ENCODE measurements around the gene FAM229A. TPM values are rescaled to one million over a fixed set of nuclear protein-coding genes. Genes with fewer than 3 reads are reported as not detected.
"Not testable (repeated sequence)": the region's sequence is repeated elsewhere in the genome, so short reads cannot be mapped to it uniquely, and the experiment has no call there.

The FAM229A gene
- total and polyA plus RNA-seq, 4 donors = 1.1 to 15.5 (median 9.8) TPM

- Histone ChIP-seq H3K4me3 (ENCODE audit: low read depth, low read length) (peak overlapping the region; percentile 36), H3K36me3 (ENCODE audit: control insufficient read depth, insufficient read depth, low read length) (peaks cover 38% of the 10 kb centered on the region), H3K27me3 (ENCODE audit: control insufficient read depth, insufficient read depth, low read length) (no peaks in the 10 kb centered on the region), H3K27ac (ENCODE audit: low read depth, low read length) (no peak overlapping the region), H3K9me3 (ENCODE audit: control insufficient read depth, insufficient read depth, low read length) (no peaks in the 10 kb centered on the region), H3K4me1 (ENCODE audit: control insufficient read depth, insufficient read depth, low read length) (peaks cover 29% of the 10 kb centered on the region)
- peak in 3 of 6 donors; percentile 29 to 77 (median 67) for DNase-seq (ENCODE audit: low read depth in 4 of 6, low spot score in 6 of 6)
- WGBS (ENCODE audit: insufficient coverage) = 1% methylated on average over 86 of the region's 91 CpGs
Observed at GRCh38 chr1:32361674-32362473, 411 bp downstream of the FAM229A start.

DNA sequence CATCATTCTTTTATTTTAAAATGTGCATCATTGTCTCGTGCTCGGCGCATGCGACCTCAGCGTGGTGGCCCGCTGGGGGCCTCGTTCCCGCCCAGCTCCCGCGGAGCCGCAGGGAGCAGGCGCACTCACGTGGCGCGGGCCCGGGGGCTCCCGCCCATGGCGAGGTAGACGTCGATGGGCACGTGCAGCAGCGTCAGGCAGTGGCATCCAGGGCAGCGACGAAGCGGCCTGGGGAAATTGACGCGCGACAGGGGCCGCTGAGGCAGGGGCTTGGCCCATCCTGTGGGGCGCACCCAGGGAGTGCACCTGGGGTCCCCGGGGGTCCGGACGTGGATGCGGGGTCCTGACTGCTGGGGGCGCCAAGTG lies 994 bp downstream of the FAM229A start:
- Histone ChIP-seq H3K4me1 (ENCODE audit: control insufficient read depth, insufficient read depth, low read length) (peaks cover 29% of the 10 kb centered on the region), H3K27ac (ENCODE audit: low read depth, low read length) (no peak overlapping the region), H3K27me3 (ENCODE audit: control insufficient read depth, insufficient read depth, low read length) (no peaks in the 10 kb centered on the region), H3K36me3 (ENCODE audit: control insufficient read depth, insufficient read depth, low read length) (peaks cover 32% of the 10 kb centered on the region), H3K9me3 (ENCODE audit: control insufficient read depth, insufficient read depth, low read length) (no peaks in the 10 kb centered on the region), H3K4me3 (ENCODE audit: low read depth, low read length) (no peak overlapping the region)
- peak in 1 of 6 donors; percentile 54 for DNase-seq (ENCODE audit: low read depth in 4 of 6, low spot score in 6 of 6)
- 24% methylated on average over 35 of the region's 35 CpGs for WGBS (ENCODE audit: insufficient coverage)

DNA sequence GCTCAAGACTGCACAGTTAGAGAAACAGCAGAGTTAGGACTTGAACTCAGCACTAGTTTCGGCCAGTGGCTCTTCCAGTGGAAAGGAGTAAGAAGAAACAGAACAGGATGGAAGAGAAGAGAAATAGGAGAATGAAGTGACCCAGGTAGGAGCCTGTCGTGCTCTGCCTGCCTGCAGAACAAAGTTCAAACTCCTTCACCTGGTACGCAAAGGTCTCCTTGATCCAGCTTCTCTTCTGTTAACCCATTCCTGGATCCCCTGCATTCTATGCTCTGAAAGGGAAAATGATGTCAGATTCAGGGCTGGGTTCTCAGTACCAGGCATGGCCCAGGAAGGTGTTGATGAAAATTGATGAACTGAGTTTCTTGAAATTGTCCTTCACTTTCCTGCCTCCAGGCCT lies 3.9 kb downstream of the FAM229A start:
- no peak overlapping the region for H3K27ac ChIP-seq (ENCODE audit: low read depth, low read length)
- H3K36me3 ChIP-seq (ENCODE audit: control insufficient read depth, insufficient read depth, low read length) = peaks cover 16% of the 10 kb centered on the region
- 100% methylated on average over 1 of the region's 3 CpGs for WGBS (ENCODE audit: insufficient coverage)
- H3K4me3 ChIP-seq (ENCODE audit: low read depth, low read length) = no peak overlapping the region
- no peaks in the 10 kb centered on the region for H3K9me3 ChIP-seq (ENCODE audit: control insufficient read depth, insufficient read depth, low read length)
- DNase-seq (ENCODE audit: low read depth in 4 of 6, low spot score in 6 of 6) = no peak
- H3K27me3 ChIP-seq (ENCODE audit: control insufficient read depth, insufficient read depth, low read length) = no peaks in the 10 kb centered on the region
- H3K4me1 ChIP-seq (ENCODE audit: control insufficient read depth, insufficient read depth, low read length) = peaks cover 38% of the 10 kb centered on the region

GRCh38 chr1:32357614-32358013 lies 4.7 kb downstream of the FAM229A start:
- Histone ChIP-seq H3K4me1 (ENCODE audit: control insufficient read depth, insufficient read depth, low read length) (peaks cover 41% of the 10 kb centered on the region), H3K4me3 (ENCODE audit: low read depth, low read length) (no peak overlapping the region), H3K27ac (ENCODE audit: low read depth, low read length) (no peak overlapping the region)

GRCh38 chr1:32356478-32356877 lies 5.8 kb downstream of the FAM229A start:
- Histone ChIP-seq H3K27ac (ENCODE audit: low read depth, low read length) (no peak overlapping the region), H3K27me3 (ENCODE audit: control insufficient read depth, insufficient read depth, low read length) (no peaks in the 10 kb centered on the region), H3K9me3 (ENCODE audit: control insufficient read depth, insufficient read depth, low read length) (no peaks in the 10 kb centered on the region), H3K4me3 (ENCODE audit: low read depth, low read length) (no peak overlapping the region), H3K36me3 (ENCODE audit: control insufficient read depth, insufficient read depth, low read length) (peaks cover 9% of the 10 kb centered on the region), H3K4me1 (ENCODE audit: control insufficient read depth, insufficient read depth, low read length) (peaks cover 40% of the 10 kb centered on the region)
- 100% methylated on average over 1 of the region's 1 CpG for WGBS (ENCODE audit: insufficient coverage)
- no peak for DNase-seq (ENCODE audit: low read depth in 4 of 6, low spot score in 6 of 6)

More at GRCh38 chr1:32357614-32358013, 4.7 kb downstream of the FAM229A start:
- DNase-seq (ENCODE audit: low read depth in 4 of 6, low spot score in 6 of 6) = peak in 2 of 6 donors; percentile 54 to 86
- Histone ChIP-seq H3K9me3 (ENCODE audit: control insufficient read depth, insufficient read depth, low read length) (no peaks in the 10 kb centered on the region), H3K36me3 (ENCODE audit: control insufficient read depth, insufficient read depth, low read length) (peaks cover 10% of the 10 kb centered on the region), H3K27me3 (ENCODE audit: control insufficient read depth, insufficient read depth, low read length) (no peaks in the 10 kb centered on the region)
- WGBS (ENCODE audit: insufficient coverage) = no CpG with 5 or more reads among the region's 6 CpGs

- not testable (repeated sequence) for H3K9me3 ChIP-seq (ENCODE audit: control insufficient read depth, insufficient read depth, low read length); H3K4me3 ChIP-seq (ENCODE audit: low read depth, low read length); H3K27ac ChIP-seq (ENCODE audit: low read depth, low read length); H3K27me3 ChIP-seq (ENCODE audit: control insufficient read depth, insufficient read depth, low read length); H3K36me3 ChIP-seq (ENCODE audit: control insufficient read depth, insufficient read depth, low read length); DNase-seq (ENCODE audit: low read depth in 4 of 6, low spot score in 6 of 6)
- H3K4me1 ChIP-seq (ENCODE audit: control insufficient read depth, insufficient read depth, low read length) = peaks cover 37% of the 10 kb centered on the region
- 89% methylated on average over 5 of the region's 6 CpGs for WGBS (ENCODE audit: insufficient coverage)
Observed at GRCh38 chr1:32355778-32356177, 6.5 kb downstream of the FAM229A start.

GRCh38 chr1:32353886-32354570 lies 8.3 kb downstream of the FAM229A start:
- H3K27me3 ChIP-seq (ENCODE audit: control insufficient read depth, insufficient read depth, low read length) = no peaks in the 10 kb centered on the region
- WGBS (ENCODE audit: insufficient coverage) = 32% methylated on average over 2 of the region's 2 CpGs
- DNase-seq (ENCODE audit: low read depth in 4 of 6, low spot score in 6 of 6) = peak in 1 of 6 donors; percentile 31
- H3K27ac ChIP-seq (ENCODE audit: low read depth, low read length) = peak overlapping the region; percentile 88
- H3K9me3 ChIP-seq (ENCODE audit: control insufficient read depth, insufficient read depth, low read length) = no peaks in the 10 kb centered on the region
- peaks cover 40% of the 10 kb centered on the region for H3K4me1 ChIP-seq (ENCODE audit: control insufficient read depth, insufficient read depth, low read length)
- no peak overlapping the region for H3K4me3 ChIP-seq (ENCODE audit: low read depth, low read length)
- peaks cover 9% of the 10 kb centered on the region for H3K36me3 ChIP-seq (ENCODE audit: control insufficient read depth, insufficient read depth, low read length)

- H3K4me1 ChIP-seq (ENCODE audit: control insufficient read depth, insufficient read depth, low read length) = peaks cover 40% of the 10 kb centered on the region
- peak overlapping the region; percentile 88 for H3K27ac ChIP-seq (ENCODE audit: low read depth, low read length)
- no peak overlapping the region for H3K4me3 ChIP-seq (ENCODE audit: low read depth, low read length)
- peaks cover 9% of the 10 kb centered on the region for H3K36me3 ChIP-seq (ENCODE audit: control insufficient read depth, insufficient read depth, low read length)
- no peaks in the 10 kb centered on the region for H3K27me3 ChIP-seq (ENCODE audit: control insufficient read depth, insufficient read depth, low read length)
- H3K9me3 ChIP-seq (ENCODE audit: control insufficient read depth, insufficient read depth, low read length) = no peaks in the 10 kb centered on the region
- DNase-seq (ENCODE audit: low read depth in 4 of 6, low spot score in 6 of 6) = no peak
- 82% methylated on average over 1 of the region's 2 CpGs for WGBS (ENCODE audit: insufficient coverage)
Observed at GRCh38 chr1:32353431-32353830, 8.9 kb downstream of the FAM229A start.

DNA sequence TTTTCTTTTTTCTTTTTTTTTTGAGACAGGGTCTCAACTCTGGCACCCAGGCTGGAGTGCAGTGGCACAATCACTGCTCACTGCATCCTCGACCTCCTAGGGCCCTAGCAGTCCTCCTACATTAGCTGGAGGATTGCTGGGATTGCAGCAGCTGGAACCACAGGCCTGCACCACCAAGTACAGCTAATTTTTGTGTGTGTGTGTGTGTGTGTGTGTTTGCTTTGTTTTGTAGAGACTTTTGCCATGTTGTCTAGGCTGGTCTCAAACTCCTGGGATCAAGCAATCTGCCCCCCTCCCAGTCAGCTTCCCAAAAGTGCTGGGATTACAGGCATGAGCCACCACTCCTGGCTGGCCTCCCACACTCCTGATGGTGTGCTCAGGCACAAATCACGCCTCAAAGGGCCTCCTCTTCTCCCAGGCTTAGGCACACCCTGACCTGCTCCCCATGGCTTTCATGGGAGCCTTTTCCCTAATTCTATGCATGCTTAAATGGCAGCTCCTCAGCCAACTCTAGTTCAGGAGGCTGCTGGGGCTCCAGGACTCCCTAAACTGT lies 9.4 kb downstream of the FAM229A start:
- peak overlapping the region; percentile 88 for H3K27ac ChIP-seq (ENCODE audit: low read depth, low read length)
- H3K36me3 ChIP-seq (ENCODE audit: control insufficient read depth, insufficient read depth, low read length) = peaks cover 9% of the 10 kb centered on the region
- no peaks in the 10 kb centered on the region for H3K9me3 ChIP-seq (ENCODE audit: control insufficient read depth, insufficient read depth, low read length)
- no peaks in the 10 kb centered on the region for H3K27me3 ChIP-seq (ENCODE audit: control insufficient read depth, insufficient read depth, low read length)
- 64% methylated on average over 1 of the region's 2 CpGs for WGBS (ENCODE audit: insufficient coverage)
- peak overlapping the region; percentile 67 for H3K4me3 ChIP-seq (ENCODE audit: low read depth, low read length)
- peaks cover 40% of the 10 kb centered on the region for H3K4me1 ChIP-seq (ENCODE audit: control insufficient read depth, insufficient read depth, low read length)
- DNase-seq (ENCODE audit: low read depth in 4 of 6, low spot score in 6 of 6) = no peak

Data from spinal cord (tissue), 10 donors.